ENCODE measurements around the gene C4orf50. TPM values are rescaled to one million over a fixed set of nuclear protein-coding genes. Genes with fewer than 3 reads are reported as not detected.

The C4orf50 gene
- total and polyA plus RNA-seq, 10 of the 15 experiments (the other 5 are each of a cell fraction or from before 2014, with no cell fraction given), result 0.04 to 0.09 (median 0.05) TPM; not detected in 3

DNA sequence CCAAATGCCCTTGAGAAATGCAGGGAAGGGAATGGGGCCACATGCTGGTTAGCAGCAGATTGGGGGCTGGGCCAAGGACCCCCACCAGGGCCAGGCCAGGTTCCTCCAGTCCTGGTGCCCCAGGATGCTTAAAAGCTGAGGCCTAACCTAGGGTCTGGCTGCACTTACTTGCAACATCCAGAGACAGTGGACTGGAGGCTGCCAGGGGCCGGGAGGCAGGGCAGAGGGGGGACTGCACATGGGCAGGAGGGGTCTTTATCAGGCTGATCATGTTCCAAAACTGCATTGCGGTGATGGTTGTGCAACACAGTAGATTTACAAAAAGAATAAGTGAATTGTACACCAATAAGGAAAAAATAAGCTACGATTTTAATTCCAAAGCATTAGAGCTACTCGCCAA is 36.8 kb upstream of the C4orf50 start:
- Histone ChIP-seq H3K27ac (ENCODE audit: control insufficient read depth, insufficient read depth) (no peak overlapping the region), H3K4me1 (ENCODE audit: control insufficient read depth, insufficient read depth, low read length) (no peaks in the 10 kb centered on the region), H3K27me3 (replicated peaks in 1 of 2; ENCODE audit: control insufficient read depth in 2 of 2, insufficient read depth in 2 of 2, low read length in 1 of 2) (no peaks in the 10 kb centered on the region), H4K20me1 (ENCODE audit: control insufficient read depth, insufficient read depth) (no peaks in the 10 kb centered on the region), H3K9ac (ENCODE audit: control insufficient read depth, insufficient read depth, low read length) (no peak overlapping the region), H3K79me2 (ENCODE audit: control insufficient read depth, insufficient read depth, low read length) (no peaks in the 10 kb centered on the region), H3K9me3 (replicated peaks; ENCODE audit: control insufficient read depth, insufficient read depth, low read length) (peaks cover 18% of the 10 kb centered on the region), H3K4me2 (ENCODE audit: control insufficient read depth, insufficient read depth) (no peak overlapping the region), H3K36me3 (ENCODE audit: control insufficient read depth in 2 of 2, insufficient read depth in 2 of 2, low read length in 1 of 2) (peaks cover 3 to 15% of the 10 kb centered on the region in 2 experiments; a peak in 3 of 4 replicates), H2AFZ (ENCODE audit: control insufficient read depth, low read depth, low read length) (no peak overlapping the region), H3K4me3 (no peak overlapping the region)
- POLR2A ChIA-PET, result interaction anchor here (0.5 kb wide), 1 partner anchor 29 kb away, joined by 3 read pairs; no protein-coding TSS in a partner anchor
- CTCF ChIA-PET, result no interaction called here
- 54% methylated on average over 4 of the region's 4 CpGs for WGBS (ENCODE audit: insufficient coverage, insufficient replicate concordance, low lambda C conversion rate, missing lambda C conversion rate)
- DNase-seq (ENCODE audit: low read depth, low spot score) (no peak), FAIRE-seq (no peak), ATAC-seq (no peak)
- intact Hi-C loops (cut with micrococcal nuclease; ENCODE audit: unreplicated experiment), result no loop called here
- TF ChIP-seq SUZ12 (IDR thresholded peaks at IDR 0.05; ENCODE audit: unreplicated experiment), result no peak
- TF ChIP-seq SIX5 (IDR thresholded peaks at IDR 0.05; ENCODE audit: low read depth, low read length, severe bottlenecking), result no peak
- TF ChIP-seq MYB (IDR thresholded peaks at IDR 0.05; ENCODE audit: borderline replicate concordance, low read depth, low read length), result no peak
- SMC1A ChIA-PET (ENCODE audit: uncharacterized antibody, unreplicated experiment), result no interaction called here
- RAD21 ChIA-PET (ENCODE audit: unreplicated experiment), result no interaction called here
- in situ Hi-C loops (cut with MboI), result no loop called here
- no TSS peak for BruUV-seq (replicated peaks)

DNA sequence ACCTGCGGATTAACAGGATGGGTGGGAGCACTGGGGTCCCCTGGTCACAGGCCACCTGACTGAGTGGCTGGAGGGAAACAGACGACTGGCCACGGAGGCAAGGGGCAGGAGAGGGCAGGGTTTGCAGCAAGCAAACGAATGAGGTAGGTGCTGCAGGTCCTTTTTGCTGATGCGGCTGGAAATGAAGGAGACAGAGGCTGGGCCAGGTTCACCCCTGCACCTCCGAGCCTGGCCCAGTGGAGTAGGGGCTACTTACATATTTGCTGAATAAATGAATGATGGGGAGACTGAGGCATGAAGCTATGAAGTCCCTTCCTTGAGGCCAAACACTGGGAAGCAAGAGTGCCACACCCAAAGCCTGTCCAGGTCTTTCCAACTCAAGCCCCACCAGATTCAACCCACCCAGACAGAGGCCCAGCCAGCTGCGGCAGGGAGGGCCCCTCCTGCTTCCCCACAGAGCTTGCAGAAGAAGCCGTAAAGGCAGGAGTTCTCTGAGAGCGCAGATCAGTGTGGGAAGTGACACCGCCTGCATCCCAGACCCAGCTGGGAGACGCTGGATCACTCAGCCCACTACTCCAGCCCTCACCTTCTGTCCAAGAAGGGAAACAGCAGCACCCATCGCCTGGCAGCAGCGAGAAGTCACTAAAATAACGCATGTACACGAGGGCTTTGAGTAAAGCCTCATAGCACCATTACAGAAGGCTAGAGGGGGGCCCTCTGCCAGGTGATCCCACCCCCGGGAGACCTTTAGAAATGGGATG is 36.1 kb upstream of the C4orf50 start:
- in situ Hi-C loops (cut with MboI), result no loop called here
- 51% methylated on average over 16 of the region's 16 CpGs for WGBS (ENCODE audit: insufficient coverage, insufficient replicate concordance, low lambda C conversion rate, missing lambda C conversion rate)
- H3K27ac ChIP-seq (ENCODE audit: control insufficient read depth, insufficient read depth), result no peak overlapping the region
- SMC1A ChIA-PET (ENCODE audit: uncharacterized antibody, unreplicated experiment), result no interaction called here
- peaks cover 13% of the 10 kb centered on the region for H3K9me3 ChIP-seq (replicated peaks; ENCODE audit: control insufficient read depth, insufficient read depth, low read length)
- RAD21 ChIA-PET (ENCODE audit: unreplicated experiment), result no interaction called here
- ATAC-seq (no peak), FAIRE-seq (no peak), DNase-seq (ENCODE audit: low read depth, low spot score) (no peak)
- H3K9ac ChIP-seq (ENCODE audit: control insufficient read depth, insufficient read depth, low read length), result no peak overlapping the region
- no peak overlapping the region for H2AFZ ChIP-seq (ENCODE audit: control insufficient read depth, low read depth, low read length)
- POLR2A ChIA-PET, result no interaction called here
- BruUV-seq (replicated peaks), result no TSS peak
- H3K4me2 ChIP-seq (ENCODE audit: control insufficient read depth, insufficient read depth), result no peak overlapping the region
- intact Hi-C loops (cut with micrococcal nuclease; ENCODE audit: unreplicated experiment), result no loop called here
- H3K4me3 ChIP-seq, result no peak overlapping the region
- H4K20me1 ChIP-seq (ENCODE audit: control insufficient read depth, insufficient read depth), result no peaks in the 10 kb centered on the region
- no peaks in the 10 kb centered on the region for H3K27me3 ChIP-seq (replicated peaks in 1 of 2; ENCODE audit: control insufficient read depth in 2 of 2, insufficient read depth in 2 of 2, low read length in 1 of 2)
- peaks cover 3 to 9% of the 10 kb centered on the region in 2 experiments; a peak in 3 of 4 replicates for H3K36me3 ChIP-seq (ENCODE audit: control insufficient read depth in 2 of 2, insufficient read depth in 2 of 2, low read length in 1 of 2)
- CTCF ChIA-PET, result interaction anchor here (1.6 kb wide), 1 partner anchor 196 kb away, joined by 3 read pairs; no protein-coding TSS in a partner anchor
- H3K4me1 ChIP-seq (ENCODE audit: control insufficient read depth, insufficient read depth, low read length), result no peaks in the 10 kb centered on the region
- H3K79me2 ChIP-seq (ENCODE audit: control insufficient read depth, insufficient read depth, low read length), result no peaks in the 10 kb centered on the region
- no peak for TF ChIP-seq ATF7 (IDR thresholded peaks at IDR 0.05; ENCODE audit: low read depth)
- no peak for TF ChIP-seq BACH1 (IDR thresholded peaks at IDR 0.05; ENCODE audit: borderline replicate concordance)
- TF ChIP-seq, protein P1, sequence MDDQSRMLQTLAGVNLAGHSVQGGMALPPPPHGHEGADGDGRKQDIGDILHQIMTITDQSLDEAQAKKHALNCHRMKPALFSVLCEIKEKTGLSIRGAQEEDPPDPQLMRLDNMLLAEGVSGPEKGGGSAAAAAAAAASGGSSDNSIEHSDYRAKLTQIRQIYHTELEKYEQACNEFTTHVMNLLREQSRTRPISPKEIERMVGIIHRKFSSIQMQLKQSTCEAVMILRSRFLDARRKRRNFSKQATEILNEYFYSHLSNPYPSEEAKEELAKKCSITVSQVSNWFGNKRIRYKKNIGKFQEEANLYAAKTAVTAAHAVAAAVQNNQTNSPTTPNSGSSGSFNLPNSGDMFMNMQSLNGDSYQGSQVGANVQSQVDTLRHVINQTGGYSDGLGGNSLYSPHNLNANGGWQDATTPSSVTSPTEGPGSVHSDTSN (IDR thresholded peaks at IDR 0.05; ENCODE audit: insufficient replicate concordance, low read depth, low read length), result no peak
- no peak for TF ChIP-seq POU2F2 (IDR thresholded peaks at IDR 0.05; ENCODE audit: borderline replicate concordance, low read depth, low read length)
- no peak for TF ChIP-seq PAX8 (IDR thresholded peaks at IDR 0.05)
- TF ChIP-seq CREM (IDR thresholded peaks at IDR 0.05; ENCODE audit: low read depth), result no peak
- no peak for TF ChIP-seq CREB1 (IDR thresholded peaks at IDR 0.05; ENCODE audit: low read depth)
- TF ChIP-seq, protein P2, sequence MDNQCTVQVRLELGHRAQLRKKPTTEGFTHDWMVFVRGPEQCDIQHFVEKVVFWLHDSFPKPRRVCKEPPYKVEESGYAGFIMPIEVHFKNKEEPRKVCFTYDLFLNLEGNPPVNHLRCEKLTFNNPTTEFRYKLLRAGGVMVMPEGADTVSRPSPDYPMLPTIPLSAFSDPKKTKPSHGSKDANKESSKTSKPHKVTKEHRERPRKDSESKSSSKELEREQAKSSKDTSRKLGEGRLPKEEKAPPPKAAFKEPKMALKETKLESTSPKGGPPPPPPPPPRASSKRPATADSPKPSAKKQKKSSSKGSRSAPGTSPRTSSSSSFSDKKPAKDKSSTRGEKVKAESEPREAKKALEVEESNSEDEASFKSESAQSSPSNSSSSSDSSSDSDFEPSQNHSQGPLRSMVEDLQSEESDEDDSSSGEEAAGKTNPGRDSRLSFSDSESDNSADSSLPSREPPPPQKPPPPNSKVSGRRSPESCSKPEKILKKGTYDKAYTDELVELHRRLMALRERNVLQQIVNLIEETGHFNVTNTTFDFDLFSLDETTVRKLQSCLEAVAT (IDR thresholded peaks at IDR 0.05), result no peak
- TF ChIP-seq STAT3 (IDR thresholded peaks at IDR 0.05; ENCODE audit: low read depth, low read length), result no peak

All from GM12878 (cell line).